WTC11 (cell line): ENCODE data around the gene PON3. TPM values are rescaled to one million over a fixed set of nuclear protein-coding genes. Genes with fewer than 3 reads are reported as not detected.

Experiments used
- ATAC-seq: fragments of 200-7000 bp; cut with Tn5 transposase; 2 replicates; pipeline ENCODE4 v1.10.0; 2021; ENCODE audit warnings: mild to moderate bottlenecking, moderate library complexity
- CTCF ChIA-PET: fragments of 300-600 bp; sonication (Branson Sonifier 250); formaldehyde crosslinking; loops from one replicate; lab custom pipeline; 2021; ENCODE audit warnings: antibody characterized with exemption; lab: Charles Lee
- POLR2A ChIA-PET: fragments of 350-600 bp; sonication (Branson Sonifier 250); formaldehyde crosslinking; loops from one replicate; lab custom pipeline; 2021; ENCODE audit warnings: antibody characterized with exemption; lab: Charles Lee
- DNase-seq: peaks from one replicate; pipeline ENCODE4 v3.0.0; 2021; ENCODE audit warnings: low spot score
- H3K27ac Mint-ChIP-seq: 2 replicates; pipeline ENCODE4 v1.8.0; 2021; ENCODE audit warnings: mixed read lengths
- H3K27me3 Mint-ChIP-seq: 2 replicates; pipeline ENCODE4 v1.8.0; 2021; ENCODE audit warnings: low read depth, mild to moderate bottlenecking, moderate library complexity, mixed read lengths
- H3K36me3 Mint-ChIP-seq: 2 replicates; pipeline ENCODE4 v1.8.0; 2021; ENCODE audit warnings: mixed read lengths
- H3K4me1 Mint-ChIP-seq: 2 replicates; pipeline ENCODE4 v1.8.0; 2022; ENCODE audit warnings: mixed read lengths
- H3K4me3 Mint-ChIP-seq: 2 replicates; pipeline ENCODE4 v1.8.0; 2021; ENCODE audit warnings: mild to moderate bottlenecking, moderate library complexity, mixed read lengths
- H3K9me3 Mint-ChIP-seq: 2 replicates; pipeline ENCODE4 v1.8.0; 2021; ENCODE audit warnings: mixed read lengths
- AR ChIP-seq: fragments of 250-450 bp; sonication (Bioruptor Pico); IDR thresholded peaks from 2 replicates; pipeline ENCODE4 v1.9.0; 2021; ENCODE audit warnings: mild to moderate bottlenecking
- ATF2 ChIP-seq: sonication (generic); formaldehyde crosslinking; IDR thresholded peaks from 2 replicates; pipeline ENCODE4 v1.8.1; 2022; ENCODE audit warnings: low read depth, missing genetic modification reagents, borderline replicate concordance
- ATF3 ChIP-seq: sonication (generic); formaldehyde crosslinking; conservative IDR thresholded peaks from 2 replicates; pipeline ENCODE4 v1.8.1; 2022; ENCODE audit warnings: mild to moderate bottlenecking, missing genetic modification reagents
- CBFB ChIP-seq: sonication (generic); formaldehyde crosslinking; IDR thresholded peaks from 2 replicates; pipeline ENCODE4 v1.8.1; 2022; ENCODE audit warnings: mild to moderate bottlenecking, low read depth, missing genetic modification reagents
- CDX4 ChIP-seq: fragments of 250-450 bp; sonication (Bioruptor Pico); IDR thresholded peaks from 2 replicates; pipeline ENCODE4 v1.9.0; 2021; ENCODE audit warnings: moderate library complexity, mild to moderate bottlenecking, inconsistent platforms, borderline replicate concordance
- CREB1 ChIP-seq: sonication (generic); formaldehyde crosslinking; IDR thresholded peaks from 2 replicates; pipeline ENCODE4 v1.8.0; 2023; ENCODE audit warnings: mild to moderate bottlenecking, missing genetic modification reagents
- E2F5 ChIP-seq: sonication (generic); formaldehyde crosslinking; IDR thresholded peaks from 2 replicates; pipeline ENCODE4 v1.8.1; 2022; ENCODE audit warnings: mild to moderate bottlenecking, moderate library complexity, missing genetic modification reagents
- ESRRA ChIP-seq: sonication (generic); formaldehyde crosslinking; IDR thresholded peaks from 2 replicates; pipeline ENCODE4 v1.8.1; 2022; ENCODE audit warnings: mild to moderate bottlenecking, missing genetic modification reagents, borderline replicate concordance
- GABPB1 ChIP-seq: sonication (generic); formaldehyde crosslinking; IDR thresholded peaks from 2 replicates; pipeline ENCODE4 v1.8.1; 2023; ENCODE audit warnings: mild to moderate bottlenecking, missing genetic modification reagents
- JAZF1 ChIP-seq: fragments of 250-450 bp; sonication (Bioruptor Pico); IDR thresholded peaks from 2 replicates; pipeline ENCODE4 v1.9.0; 2021; ENCODE audit warnings: moderate library complexity, mild to moderate bottlenecking, inconsistent platforms
- NFATC4 ChIP-seq: fragments of 250-450 bp; sonication (Bioruptor Pico); IDR thresholded peaks from 2 replicates; pipeline ENCODE4 v1.9.0; 2021; ENCODE audit warnings: mild to moderate bottlenecking
- PREB ChIP-seq: sonication (generic); formaldehyde crosslinking; IDR thresholded peaks from 2 replicates; pipeline ENCODE4 v1.8.1; 2022; ENCODE audit warnings: mild to moderate bottlenecking, missing genetic modification reagents, moderate library complexity, borderline replicate concordance
- SP1 ChIP-seq: sonication (generic); formaldehyde crosslinking; conservative IDR thresholded peaks from 2 replicates; pipeline ENCODE4 v1.8.1; 2022; ENCODE audit warnings: missing genetic modification reagents
- USF1 ChIP-seq: sonication (generic); formaldehyde crosslinking; IDR thresholded peaks from 2 replicates; pipeline ENCODE4 v1.8.0; 2022; ENCODE audit warnings: mild to moderate bottlenecking, missing genetic modification reagents
- USF2 ChIP-seq: sonication (generic); formaldehyde crosslinking; IDR thresholded peaks from 2 replicates; pipeline ENCODE4 v1.8.1; 2023; ENCODE audit warnings: mild to moderate bottlenecking, missing genetic modification reagents, moderate library complexity
- ZNF219 ChIP-seq: sonication (generic); formaldehyde crosslinking; IDR thresholded peaks from 2 replicates; pipeline ENCODE4 v1.8.0; 2023; ENCODE audit warnings: missing genetic modification reagents, mild to moderate bottlenecking, borderline replicate concordance
- ZNF263 ChIP-seq: sonication (generic); formaldehyde crosslinking; IDR thresholded peaks from 2 replicates; pipeline ENCODE4 v1.8.1; 2022; ENCODE audit warnings: low read depth, mild to moderate bottlenecking, moderate library complexity, missing genetic modification reagents
- ZNF317 ChIP-seq: sonication (generic); formaldehyde crosslinking; IDR thresholded peaks from 2 replicates; pipeline ENCODE4 v1.8.1; 2023; ENCODE audit warnings: low read depth, mild to moderate bottlenecking, moderate library complexity, missing genetic modification reagents, borderline replicate concordance
- ZNF671 ChIP-seq: fragments of 250-450 bp; sonication (Bioruptor Pico); IDR thresholded peaks from 2 replicates; pipeline ENCODE4 v1.8.0; 2021; ENCODE audit warnings: mild to moderate bottlenecking
- total RNA-seq: library from RNA; stranded (reverse); gene quantifications from 3 replicates; pipeline ENCODE4 v1.2.3, GENCODE V29; 2021

The PON3 gene
- total RNA-seq, 1 experiment from 2014 or later = 0.42 TPM

- POLR2A ChIA-PET = no interaction called here
- ATAC-seq = no peak
- Mint-ChIP-seq H3K4me3 (no peak overlapping the region), H3K36me3 (no peaks in the 10 kb centered on the region; the same call in 1 of the 2 replicates), H3K27me3 (no peaks in the 10 kb centered on the region), H3K27ac (no peak overlapping the region), H3K9me3 (no peaks in the 10 kb centered on the region), H3K4me1 (peaks cover 12% of the 10 kb centered on the region)
- CTCF ChIA-PET = interaction anchor here (1.0 kb wide), 1 partner anchor 26 kb away, joined by 3 read pairs; the partner anchor contains the start of gene PON3
- DNase-seq = no peak
- no peak for TF ChIP-seq PREB (CRISPR knock-in tag)
- no peak for TF ChIP-seq GABPB1 (CRISPR knock-in tag)
- no peak for TF ChIP-seq ZNF219 (CRISPR knock-in tag)
- TF ChIP-seq CDX4 (CRISPR knock-in tag) = no peak
- no peak for TF ChIP-seq NFATC4 (CRISPR knock-in tag)
- TF ChIP-seq E2F5 = no peak
- no peak for TF ChIP-seq SP1
- no peak for TF ChIP-seq USF2 (CRISPR knock-in tag)
- no peak for TF ChIP-seq ATF2 (CRISPR knock-in tag)
- TF ChIP-seq USF1 (CRISPR knock-in tag) = no peak
These were observed 25.8 kb upstream of the PON3 start for GRCh38 chr7:95421847-95422444.

- no peaks in the 10 kb centered on the region for H3K9me3 Mint-ChIP-seq
- H3K4me3 Mint-ChIP-seq = no peak overlapping the region
- ChIA-PET POLR2A (no interaction called here), CTCF (interaction anchor here (1.0 kb wide), 1 partner anchor 25 kb away, joined by 3 read pairs; the partner anchor contains the start of gene PON3)
- H3K27ac Mint-ChIP-seq = 0 out of 2 replicates have a peak overlapping the region, but pooled peaks have one; percentile 16
- H3K36me3 Mint-ChIP-seq = no peaks in the 10 kb centered on the region; the same call in 1 of the 2 replicates
- ATAC-seq (no peak), DNase-seq (no peak)
- peaks cover 12% of the 10 kb centered on the region for H3K4me1 Mint-ChIP-seq
- no peaks in the 10 kb centered on the region for H3K27me3 Mint-ChIP-seq
- no peak for TF ChIP-seq ATF2 (CRISPR knock-in tag)
- no peak for TF ChIP-seq ATF3 (CRISPR knock-in tag)
- TF ChIP-seq ZNF317 (CRISPR knock-in tag) = no peak
- TF ChIP-seq ESRRA = no peak
- no peak for TF ChIP-seq CREB1
- TF ChIP-seq ZNF671 (CRISPR knock-in tag) = no peak
- TF ChIP-seq JAZF1 = no peak
- TF ChIP-seq ZNF263 = no peak
- TF ChIP-seq AR = no peak
- no peak for TF ChIP-seq CBFB
- TF ChIP-seq GABPB1 (CRISPR knock-in tag) = no peak
These were observed 25.0 kb upstream of the PON3 start for GRCh38 chr7:95421000-95421846.
